ENCODE results near the gene GTF3C4. TPM values are rescaled to one million over a fixed set of nuclear protein-coding genes. Genes with fewer than 3 reads are reported as not detected.

Gene GTF3C4
- total and polyA plus RNA-seq, 2 of the 8 experiments (the other 6 are each of a cell fraction or from before 2014, with no cell fraction given): 6.8 to 39.2 TPM

DNA sequence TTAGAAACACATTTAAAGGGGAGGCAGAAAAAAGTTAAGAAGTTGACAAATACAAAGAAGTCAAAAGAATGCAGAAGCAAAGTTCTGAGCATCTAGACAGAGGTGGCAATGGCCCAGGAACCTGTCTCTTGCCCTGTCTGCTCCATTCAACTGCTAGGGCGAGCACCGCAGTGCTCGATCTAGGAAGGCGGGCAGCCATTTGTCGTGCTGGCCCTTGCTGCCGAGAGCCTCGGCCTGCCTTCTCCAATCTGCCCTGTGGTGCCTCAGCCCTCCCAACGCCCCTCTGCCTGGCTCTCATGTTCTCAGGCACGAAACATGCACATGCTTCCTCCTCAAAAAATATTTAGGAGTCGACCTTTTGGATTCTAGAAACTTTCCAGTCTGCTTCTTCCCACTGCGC is 42.7 kb upstream of the GTF3C4 start:
- Histone ChIP-seq H3K36me3 (ENCODE audit: control insufficient read depth in 2 of 4, insufficient read depth in 4 of 4, low read length in 3 of 4) (peaks cover 3 to 30% (median 17%) of the 10 kb centered on the region in 4 experiments; a peak in 7 of 8 replicates), H2BK120ac (replicated peaks; ENCODE audit: low read depth, low read length) (no peak overlapping the region), H2BK15ac (ENCODE audit: low read length) (no peak overlapping the region), H4K20me1 (replicated peaks in 1 of 2; ENCODE audit: control insufficient read depth in 1 of 2, insufficient read depth in 2 of 2, low read length in 2 of 2) (peaks cover 2 to 5% of the 10 kb centered on the region in 2 experiments), H3K9me3 (ENCODE audit: insufficient read depth in 2 of 2, low read depth in 1 of 2, low read length in 1 of 2) (no peaks in the 10 kb centered on the region), H2BK12ac (ENCODE audit: low read depth, low read length) (no peak overlapping the region), H3K14ac (ENCODE audit: insufficient read length) (no peak overlapping the region), H3K56ac (replicated peaks; ENCODE audit: insufficient read length, low read depth, low read length) (no peak overlapping the region), H3K4me1 (replicated peaks in 1 of 4; ENCODE audit: control insufficient read depth in 3 of 4, insufficient read depth in 4 of 4, low read length in 3 of 4) (0 out of 7 replicates have a peak, but pooled peaks cover 0 to 3% (median 0%) of the 10 kb centered on the region in 4 experiments), H2AK5ac (ENCODE audit: low read depth, low read length) (no peak overlapping the region), H3K23ac (ENCODE audit: insufficient read length) (no peak overlapping the region), H4K5ac (ENCODE audit: insufficient read length, low read depth, low read length) (no peak overlapping the region), H2AFZ (ENCODE audit: low read length) (no peak overlapping the region), H3K4me2 (ENCODE audit: insufficient read depth in 1 of 2, low read depth in 2 of 2, low read length in 2 of 2) (no peak overlapping the region), H3K23me2 (ENCODE audit: low read depth, low read length) (no peaks in the 10 kb centered on the region), H4K91ac (replicated peaks; ENCODE audit: insufficient read length, low read length) (no peak overlapping the region), H3K79me2 (ENCODE audit: control insufficient read depth in 1 of 2, insufficient read depth in 2 of 2, low read length in 2 of 2) (no peaks in the 10 kb centered on the region), H3K4ac (replicated peaks; ENCODE audit: insufficient read length, low read depth, low read length) (no peak overlapping the region), H3K4me3 (ENCODE audit: extremely low read depth in 1 of 4, insufficient read depth in 2 of 4, low read depth in 3 of 4, low read length in 4 of 4) (no peak overlapping the region), H3K18ac (ENCODE audit: extremely low read depth, low read length) (no peak overlapping the region), H3K27ac (ENCODE audit: low read depth, low read length) (no peak overlapping the region), H3K27me3 (replicated peaks in 1 of 4; ENCODE audit: control insufficient read depth in 3 of 4, extremely low read depth in 1 of 4, insufficient read depth in 3 of 4, low read length in 3 of 4) (no peaks in the 10 kb centered on the region), H2BK5ac (ENCODE audit: low read depth, low read length) (no peak overlapping the region), H3K9ac (replicated peaks in 1 of 4; ENCODE audit: extremely low read depth in 1 of 4, low read depth in 3 of 4, low read length in 3 of 4) (no peak overlapping the region), H2BK20ac (ENCODE audit: low read length) (no peak overlapping the region), H4K8ac (ENCODE audit: extremely low read depth, insufficient read depth, low read length) (no peak overlapping the region), H3K79me1 (ENCODE audit: low read depth, low read length) (no peaks in the 10 kb centered on the region; the same call in 1 of the 2 replicates)
- ChIA-PET CTCF (ENCODE audit: partially characterized antibody) (no interaction called here), POLR2A (ENCODE audit: partially characterized antibody) (no interaction called here)
- no peak for FAIRE-seq
- DNase-seq (ENCODE audit: low read depth in 1 of 2, low spot score in 2 of 2): no peak
- WGBS, 2 experiments (ENCODE audit: extremely low coverage in 1 of 2, insufficient coverage in 1 of 2, insufficient read length in 1 of 2, insufficient replicate concordance in 2 of 2, low coverage in 1 of 2, low lambda C conversion rate in 2 of 2, missing lambda C conversion rate in 1 of 2): 80% methylated on average over 11 of the region's 11 CpGs; no CpG with 5 or more reads in 1 of the 2 experiments
- no peak for TF ChIP-seq CREB1 (IDR thresholded peaks at IDR 0.05)
- TF ChIP-seq NANOG (IDR thresholded peaks at IDR 0.05; ENCODE audit: insufficient read depth, low read depth, low read length, poor library complexity, severe bottlenecking): no peak
- TF ChIP-seq BCL11A (IDR thresholded peaks at IDR 0.05; ENCODE audit: low read depth in 2 of 2, low read length in 2 of 2): no peak
- TF ChIP-seq EP300 (IDR thresholded peaks at IDR 0.05; ENCODE audit: borderline replicate concordance in 1 of 2, low read depth in 2 of 2, low read length in 2 of 2): no peak
- no peak for TF ChIP-seq POLR2A (IDR thresholded peaks at IDR 0.05; ENCODE audit: control extremely low read depth in 1 of 2, low read depth in 2 of 2, low read length in 2 of 2)
- TF ChIP-seq CBX8 (IDR thresholded peaks at IDR 0.05; ENCODE audit: borderline replicate concordance, low read depth, low read length): no peak
- TF ChIP-seq SRF (IDR thresholded peaks at IDR 0.05; ENCODE audit: low read depth, low read length): no peak
- no peak for TF ChIP-seq TCF12 (IDR thresholded peaks at IDR 0.05; ENCODE audit: low read depth, low read length)
- no peak for TF ChIP-seq CBX5 (IDR thresholded peaks at IDR 0.05; ENCODE audit: low read depth, low read length)
- TF ChIP-seq SUZ12 (IDR thresholded peaks at IDR 0.05; ENCODE audit: low read length): no peak
- TF ChIP-seq RXRA (IDR thresholded peaks at IDR 0.05; ENCODE audit: insufficient read depth, low read depth, low read length): no peak
- TF ChIP-seq BRCA1 (IDR thresholded peaks at IDR 0.05; ENCODE audit: low read depth, low read length): no peak
- no peak for TF ChIP-seq RBBP5 (IDR thresholded peaks at IDR 0.05; ENCODE audit: borderline replicate concordance, low read depth, low read length)
- TF ChIP-seq, protein P1, sequence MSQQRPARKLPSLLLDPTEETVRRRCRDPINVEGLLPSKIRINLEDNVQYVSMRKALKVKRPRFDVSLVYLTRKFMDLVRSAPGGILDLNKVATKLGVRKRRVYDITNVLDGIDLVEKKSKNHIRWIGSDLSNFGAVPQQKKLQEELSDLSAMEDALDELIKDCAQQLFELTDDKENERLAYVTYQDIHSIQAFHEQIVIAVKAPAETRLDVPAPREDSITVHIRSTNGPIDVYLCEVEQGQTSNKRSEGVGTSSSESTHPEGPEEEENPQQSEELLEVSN (IDR thresholded peaks at IDR 0.05): no peak
- TF ChIP-seq ASH2L (IDR thresholded peaks at IDR 0.05; ENCODE audit: low read length): no peak

Data from H1 (cell line).